K562 (cell line): ENCODE measurements around the gene NMT1. TPM values are rescaled to one million over a fixed set of nuclear protein-coding genes. Genes with fewer than 3 reads are reported as not detected.

Experiments
- CTCFL ChIP-seq: IDR thresholded peaks from 2 replicates; pipeline ENCODE4 v1.6.1; 2011; ENCODE audit warnings: borderline replicate concordance, low read depth, mild to moderate bottlenecking, moderate library complexity, low read length; ENCODE audit not compliant: insufficient read depth, poor library complexity, severe bottlenecking
- CXXC5 ChIP-seq: fragments of 250-450 bp; sonication (Bioruptor Pico); IDR thresholded peaks from 2 replicates; pipeline ENCODE4 v1.8.0; 2022; ENCODE audit warnings: inconsistent platforms, mild to moderate bottlenecking, moderate library complexity
- ESRRA ChIP-seq: fragments of 450-650 bp; IDR thresholded peaks from 2 replicates; pipeline ENCODE4 v1.6.1; 2014; ENCODE audit warnings: low read depth, mild to moderate bottlenecking, moderate library complexity, borderline replicate concordance
- FUS ChIP-seq: fragments of 200-400 bp; formaldehyde crosslinking; optimal IDR thresholded peaks from 2 replicates; pipeline ENCODE3; 2017; ENCODE audit warnings: low read depth, low read length
- HDAC1 ChIP-seq, 2 experiments: fragments of 450-650 bp; IDR thresholded peaks; 2 replicates each; pipeline ENCODE4 v1.6.1; 2016 to 2017; ENCODE audit warnings: inconsistent platforms in 1 of 2, mild to moderate bottlenecking in 1 of 2, moderate library complexity in 1 of 2
- MAX ChIP-seq: sonication (generic); formaldehyde crosslinking; IDR thresholded peaks from 2 replicates; pipeline ENCODE4 v1.9.0; 2022; ENCODE audit warnings: mild to moderate bottlenecking, missing genetic modification reagents
- NONO ChIP-seq, 2 experiments: fragments of 200-400 bp in 1 of 2; fragments of 450-650 bp in 1 of 2; formaldehyde crosslinking in 1 of 2; IDR thresholded peaks; 2 replicates each; pipeline ENCODE4 v1.6.1; 2017; ENCODE audit warnings: low read depth in 2 of 2, mild to moderate bottlenecking in 2 of 2, moderate library complexity in 2 of 2, low read length in 1 of 2
- NR2F6 ChIP-seq: fragments of 450-650 bp; formaldehyde crosslinking; IDR thresholded peaks from 2 replicates; pipeline ENCODE4 v1.4.0; 2020; ENCODE audit warnings: mild to moderate bottlenecking
- POLR2G ChIP-seq: fragments of 200-400 bp; formaldehyde crosslinking; IDR thresholded peaks from 2 replicates; pipeline ENCODE4 v1.6.1; 2017; ENCODE audit warnings: low read depth, mild to moderate bottlenecking, antibody characterized with exemption, low read length, moderate library complexity
- PTTG1 ChIP-seq: fragments of 450-650 bp; IDR thresholded peaks from 2 replicates; pipeline ENCODE4 v1.6.1; 2016; ENCODE audit warnings: low read depth, mild to moderate bottlenecking, missing genetic modification characterization, missing compliant biosample characterization
- RCOR1 ChIP-seq, 2 experiments: IDR thresholded peaks; 2 replicates each; pipeline ENCODE4 v1.6.1; 2012; ENCODE audit warnings: low read depth in 2 of 2, low read length in 2 of 2, borderline replicate concordance in 1 of 2, improper control_type of control experiment in 1 of 2
- SIN3B ChIP-seq: fragments of 450-650 bp; IDR thresholded peaks from 2 replicates; pipeline ENCODE4 v1.6.1; 2017; ENCODE audit warnings: low read depth, mild to moderate bottlenecking, moderate library complexity
- SOX6 ChIP-seq: fragments of 450-650 bp; IDR thresholded peaks from 2 replicates; pipeline ENCODE4 v1.6.1; 2014; ENCODE audit warnings: mild to moderate bottlenecking
- TAL1 ChIP-seq: fragments of 450-650 bp; IDR thresholded peaks from 2 replicates; pipeline ENCODE4 v1.6.1; 2016; ENCODE audit warnings: mild to moderate bottlenecking
- TARDBP ChIP-seq: fragments of 450-650 bp; IDR thresholded peaks from 2 replicates; pipeline ENCODE4 v1.6.1; 2016
- TEAD2 ChIP-seq: fragments of 450-650 bp; IDR thresholded peaks from 2 replicates; pipeline ENCODE4 v1.6.1; 2016; ENCODE audit warnings: missing genetic modification characterization, control low read depth, missing compliant biosample characterization
- TFAM ChIP-seq: fragments of 250-450 bp; sonication (Bioruptor Pico); conservative IDR thresholded peaks from 2 replicates; pipeline ENCODE4 v1.5.0; 2021; ENCODE audit warnings: mild to moderate bottlenecking, moderate library complexity
- ZBTB17 ChIP-seq: fragments of 450-650 bp; formaldehyde crosslinking; IDR thresholded peaks from 2 replicates; pipeline ENCODE4 v1.4.0; 2020; ENCODE audit warnings: mild to moderate bottlenecking
- ZNF24 ChIP-seq: fragments of 450-650 bp; IDR thresholded peaks from 2 replicates; pipeline ENCODE4 v1.6.1; 2016
- ZNF3 ChIP-seq: fragments of 250-450 bp; sonication (Bioruptor Pico); IDR thresholded peaks from 2 replicates; pipeline ENCODE4 v1.5.0; 2021; ENCODE audit warnings: mild to moderate bottlenecking, moderate library complexity
- ZNF740 ChIP-seq, 3 experiments: fragments of 200-800 bp in 1 of 3; sonication (Bioruptor generic) in 1 of 3; sonication (generic) in 1 of 3; formaldehyde crosslinking in 1 of 3; IDR thresholded peaks; 2 replicates each; pipeline versions ENCODE4 v1.6.1 to v1.8.0; 2016 to 2022; ENCODE audit warnings: mild to moderate bottlenecking in 2 of 3, missing compliant biosample characterization in 2 of 3, missing genetic modification characterization in 2 of 3, missing genetic modification reagents in 1 of 3
- polyA plus RNA-seq, 8 experiments: library from polyadenylated mRNA; depleted of rRNA in 4 of 8; stranded (reverse) in 5 of 8; unstranded in 3 of 8; fragments of >200 nt; fragmentation: Nextera tagmentation in 2 of 8; fragmentation: Illumina TruSeq in 1 of 8; extraction: Ambion mirVana in 2 of 8; extraction: Trizol in 1 of 8; gene quantifications; 2 replicates each; pipeline versions ENCODE4 v1.2.1 to v1.2.3, GENCODE V29; 2011 to 2014; ENCODE audit warnings: inconsistent platforms in 1 of 8, missing spikeins in 1 of 8
- total RNA-seq, 7 experiments: library from RNA; depleted of rRNA in 6 of 7; stranded (reverse); fragments of >200 nt in 6 of 7; fragmentation: Illumina TruSeq in 2 of 7; extraction: Trizol in 2 of 7; gene quantifications; 2 replicates each; pipeline versions ENCODE4 v1.2.1 to v1.2.3, GENCODE V29; 2011 to 2021; ENCODE audit warnings: low replicate concordance in 1 of 7

The NMT1 gene
- total and polyA plus RNA-seq, 9 of the 15 experiments (the other 6 are each of a cell fraction or from before 2014, with no cell fraction given): 86.7 to 569 (median 213) TPM

- TF ChIP-seq CXXC5 (CRISPR knock-in tag) (peak; percentile 90), FUS (peak; percentile 47), PTTG1 (tag) (no peak), ZNF740 (CRISPR knock-in tag; IDR thresholded peaks at IDR 0.05) (no peak), ZNF740 (tag; IDR thresholded peaks at IDR 0.05) (no peak), ZNF3 (no peak), TARDBP (no peak), RCOR1 (IDR thresholded peaks at IDR 0.05; ENCODE audit: borderline replicate concordance in 1 of 2, low read depth in 2 of 2, low read length in 2 of 2) (peak in 1 of 2 experiments; percentile 22; a peak in 1 of 4 replicates), TFAM (CRISPR knock-in tag) (no peak), MAX (CRISPR knock-in tag) (no peak), POLR2G (peak; percentile 80), TEAD2 (no peak), SOX6 (peak; percentile 18; the same call in 1 of the 2 replicates), ESRRA (0 out of 2 replicates have a peak, but pooled peaks have one; percentile 79), NONO (IDR thresholded peaks at IDR 0.05; ENCODE audit: low read depth in 2 of 2, low read length in 1 of 2) (peak in 1 of 2 experiments; percentile 85; a peak in 2 of 4 replicates), NR2F6 (CRISPR knock-in tag) (no peak), CTCFL (peak; percentile 92), HDAC1 (IDR thresholded peaks at IDR 0.05) (peak in 1 of 2 experiments; percentile 28; a peak in 1 of 4 replicates), ZNF24 (0 out of 2 replicates have a peak, but pooled peaks have one; percentile 17), TAL1 (no peak), SIN3B (0 out of 2 replicates have a peak, but pooled peaks have one; percentile 15), ZBTB17 (no peak)
These were observed 42.0 kb upstream of the NMT1 start (continued) for GRCh38 chr17:45018848-45019711.
